RWPE1 (cell line): ENCODE measurements around the gene FRZB.
"Not testable (repeated sequence)": the region's sequence is repeated elsewhere in the genome, so short reads cannot be mapped to it uniquely, and the experiment has no call there.

Experiments
- CTCF ChIA-PET: fragments of 350-600 bp; sonication (Branson Sonifier 250); formaldehyde crosslinking; extraction: SDS; loops from one replicate; lab custom pipeline; 2021; lab: Yijun Ruan, JAX
- POLR2A ChIA-PET: fragments of 400-600 bp; formaldehyde crosslinking; extraction: SDS; loops from one replicate; lab custom pipeline; 2020; ENCODE audit warnings: antibody characterized with exemption; ENCODE audit not compliant: low non-redundant PET; lab: Yijun Ruan, JAX
- DNase-seq: peaks from one replicate; pipeline ENCODE4 v3.0.0; 2012; ENCODE audit warnings: low spot score
- H3K27ac ChIP-seq: fragments of 450-650 bp; 2 replicates; pipeline ENCODE4 v1.5.1; 2017
- CTCF ChIP-seq: fragments of 450-650 bp; conservative IDR thresholded peaks from 2 replicates; pipeline ENCODE4 v1.5.1; 2017; ENCODE audit warnings: low read depth, mild to moderate bottlenecking

The FRZB gene

GRCh38 chr2:182885771-182886170, 19.3 kb upstream of the FRZB start:
- DNase-seq = no peak
- H3K27ac ChIP-seq = no peak overlapping the region
- CTCF ChIA-PET = no interaction called here
- TF ChIP-seq CTCF = no peak
- POLR2A ChIA-PET = no interaction called here

DNA sequence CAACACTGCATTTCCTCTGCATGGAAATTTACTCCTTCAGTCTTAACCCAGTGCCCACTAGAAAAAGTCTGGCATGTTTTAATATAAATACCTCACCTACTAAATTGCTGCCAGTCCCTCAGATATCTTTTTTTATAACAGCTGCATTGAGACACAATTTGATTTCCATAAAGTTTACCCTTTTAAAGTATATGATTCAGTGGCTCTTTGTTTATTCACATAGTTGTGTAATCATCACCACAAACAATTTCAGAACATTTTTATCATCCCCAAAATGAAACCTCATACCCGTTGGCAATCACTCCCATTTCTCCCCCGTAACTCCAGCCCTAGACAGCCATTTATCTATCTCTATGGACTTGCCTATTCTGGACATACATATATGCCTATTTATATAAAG, 17.0 kb upstream of the FRZB start:
- ChIA-PET CTCF (no interaction called here), POLR2A (no interaction called here)
- TF ChIP-seq CTCF = no peak
- no peak for DNase-seq
- H3K27ac ChIP-seq = no peak overlapping the region

DNA sequence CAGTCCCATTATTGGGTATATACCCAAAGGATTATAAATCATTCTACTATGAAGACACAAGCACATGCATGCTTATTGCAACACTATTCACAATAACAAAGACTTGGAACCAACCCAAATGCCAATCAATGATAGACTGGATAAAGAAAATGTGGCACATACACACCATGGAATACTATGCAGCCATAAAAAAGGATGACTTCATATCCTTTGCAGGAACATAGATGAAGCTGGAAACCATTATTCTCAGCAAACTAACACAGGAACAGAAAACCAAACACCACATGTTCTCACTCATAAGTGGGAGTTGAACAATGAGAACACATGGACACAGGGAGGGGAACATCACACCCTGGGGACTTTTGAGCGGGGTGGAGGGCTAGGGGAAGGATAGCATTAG, 13.7 kb upstream of the FRZB start:
- CTCF ChIA-PET, POLR2A ChIA-PET, H3K27ac ChIP-seq, DNase-seq: not testable (repeated sequence)

DNA sequence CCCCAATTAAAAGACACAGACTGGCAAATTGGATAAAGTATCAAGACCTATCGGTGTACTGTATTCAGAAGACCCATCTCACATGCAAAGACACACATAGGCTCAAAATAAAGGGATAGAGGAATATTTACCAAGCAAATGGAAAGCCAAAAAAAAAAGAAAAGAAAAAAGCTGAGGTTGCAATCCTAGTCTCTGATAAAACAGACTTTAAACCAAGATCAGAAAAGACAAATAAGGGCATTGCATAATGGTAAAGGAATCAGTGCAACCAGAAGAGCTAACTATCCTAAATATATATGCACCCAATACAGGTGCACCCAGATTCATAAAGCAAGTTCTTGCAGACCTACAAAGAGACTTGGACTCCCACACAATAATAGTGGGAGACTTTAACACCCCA, 10.2 kb upstream of the FRZB start:
- H3K27ac ChIP-seq, CTCF ChIA-PET, POLR2A ChIA-PET, DNase-seq: not testable (repeated sequence)

GRCh38 chr2:182870227-182870626, 3.8 kb upstream of the FRZB start:
- no peak for TF ChIP-seq CTCF
- ChIA-PET POLR2A (no interaction called here), CTCF (interaction anchor here (0.6 kb wide), 1 partner anchor 65 kb away, joined by 3 read pairs; no protein-coding TSS in a partner anchor)
- DNase-seq = no peak
- no peak overlapping the region for H3K27ac ChIP-seq

GRCh38 chr2:182868054-182868796, 1.8 kb upstream of the FRZB start:
- ChIA-PET CTCF (no interaction called here), POLR2A (no interaction called here)
- no peak overlapping the region for H3K27ac ChIP-seq
- no peak for TF ChIP-seq CTCF
- no peak for DNase-seq

- DNase-seq = no peak
- POLR2A ChIA-PET = no interaction called here
Measured at GRCh38 chr2:182867426-182868053, 1.1 kb upstream of the FRZB start.

More at GRCh38 chr2:182867426-182868053, 1.1 kb upstream of the FRZB start:
- H3K27ac ChIP-seq = no peak overlapping the region
- CTCF ChIA-PET = no interaction called here
- no peak for TF ChIP-seq CTCF
